HCT116 (cell line): ENCODE results near the gene CCDC38. TPM values are rescaled to one million over a fixed set of nuclear protein-coding genes. Genes with fewer than 3 reads are reported as not detected.

Source experiments
- ATAC-seq: fragments of 200-7000 bp; cut with Tn5 transposase; 2 replicates; pipeline ENCODE4 v1.9.1; 2020; ENCODE audit warnings: mild to moderate bottlenecking, moderate library complexity
- BruUV-seq: library from RNA; stranded (reverse); fragments of 400-500 nt; replicated peaks from 2 replicates; lab custom pipeline; 2021; lab: Mats Ljungman, UMichigan
- CTCF ChIA-PET: fragments of 300-600 bp; sonication (Branson Sonifier 250); formaldehyde crosslinking; loops from one replicate; lab custom pipeline; 2021; ENCODE audit warnings: antibody characterized with exemption; lab: Charles Lee
- POLR2A ChIA-PET: fragments of 300-600, 350-600 bp; sonication (Branson Sonifier 250); formaldehyde crosslinking; loops from one replicate; lab custom pipeline; 2021; ENCODE audit warnings: antibody characterized with exemption; lab: Charles Lee
- RAD21 ChIA-PET, 2 experiments: fragments of 300-600 bp; sonication (Branson Sonifier 250); formaldehyde crosslinking; loops; one replicate each; lab custom pipeline; 2023; ENCODE audit warnings: low total read pairs in 2 of 2; ENCODE audit not compliant: uncharacterized antibody in 2 of 2, unreplicated experiment in 2 of 2, low non-redundant PET in 1 of 2; lab: Charles Lee
- DNase-seq: peaks from one replicate; pipeline ENCODE4 v3.0.0-alpha.2; 2010; ENCODE audit warnings: low read depth, low spot score
- H2AFZ ChIP-seq: fragments of 200-600 bp; shearing (Covaris generic), sonication (generic); 2 replicates; pipeline ENCODE4 v1.6.1; 2017; ENCODE audit warnings: low read depth, mixed run types, mixed read lengths, antibody characterized with exemption, low read length; ENCODE audit not compliant: poor library complexity, severe bottlenecking
- H3K27ac ChIP-seq: 2 replicates; pipeline ENCODE4 v1.5.1; 2012; ENCODE audit warnings: low read depth, low read length
- H3K27me3 ChIP-seq: fragments of 200-600 bp; sonication (generic); 2 replicates; pipeline ENCODE4 v1.6.1; 2016; ENCODE audit warnings: mixed run types, low read length, mixed read lengths; ENCODE audit not compliant: insufficient read depth
- H3K36me3 ChIP-seq, 2 experiments: fragments of 200-500 bp in 1 of 2; fragments of 200-600 bp in 1 of 2; sonication (Bioruptor generic) in 1 of 2; sonication (generic) in 1 of 2; 2 replicates each; pipeline versions ENCODE4 v1.5.1 to v1.6.1; 2014 to 2016; ENCODE audit warnings: low read length in 2 of 2, inconsistent platforms in 1 of 2, mixed read lengths in 1 of 2, mixed run types in 1 of 2; ENCODE audit not compliant: insufficient read depth in 2 of 2, control insufficient read depth in 1 of 2
- H3K4me1 ChIP-seq, 2 experiments: fragments of 200-600 bp in 1 of 2; sonication (generic) in 1 of 2; 2 replicates each; pipeline versions ENCODE4 v1.5.1 to v1.6.1; 2012 to 2017; ENCODE audit warnings: low read length in 2 of 2, inconsistent platforms in 1 of 2, mild to moderate bottlenecking in 1 of 2, mixed read lengths in 1 of 2, mixed run types in 1 of 2, moderate library complexity in 1 of 2; ENCODE audit not compliant: insufficient read depth in 2 of 2, control insufficient read depth in 1 of 2
- H3K4me2 ChIP-seq: fragments of 200-600 bp; sonication (generic); 2 replicates; pipeline ENCODE4 v1.6.1; 2017; ENCODE audit warnings: mixed run types, low read length, mixed read lengths
- H3K4me3 ChIP-seq, 2 experiments: fragments of 200-600 bp in 1 of 2; sonication (generic) in 1 of 2; replicated peaks in 1 of 2; 2 replicates each; pipeline ENCODE4 v1.5.1; 2011 to 2016; ENCODE audit warnings: low read length in 2 of 2, control low read depth in 1 of 2, low read depth in 1 of 2, mild to moderate bottlenecking in 1 of 2, mixed read lengths in 1 of 2, mixed run types in 1 of 2
- H3K79me2 ChIP-seq: fragments of 200-600 bp; sonication (generic); 2 replicates; pipeline ENCODE4 v1.6.1; 2017; ENCODE audit warnings: mild to moderate bottlenecking, mixed run types, low read length, moderate library complexity, mixed read lengths; ENCODE audit not compliant: insufficient read depth
- H3K9ac ChIP-seq: fragments of 200-600 bp; sonication (generic); 2 replicates; pipeline ENCODE4 v1.6.1; 2016; ENCODE audit warnings: low read length, mixed read lengths
- H3K9me2 ChIP-seq: fragments of 200-600 bp; sonication (generic), shearing (Covaris generic); 2 replicates; pipeline ENCODE4 v1.6.1; 2017; ENCODE audit warnings: mixed run types, mild to moderate bottlenecking, moderate library complexity; ENCODE audit not compliant: insufficient read depth
- H3K9me3 ChIP-seq, 2 experiments: fragments of 200-500 bp in 1 of 2; fragments of 200-600 bp in 1 of 2; sonication (Bioruptor generic) in 1 of 2; sonication (generic) in 1 of 2; 2 replicates each; pipeline ENCODE4 v1.6.1; 2014 to 2017; ENCODE audit warnings: low read length in 2 of 2, mixed read lengths in 2 of 2, inconsistent platforms in 1 of 2, low read depth in 1 of 2, mild to moderate bottlenecking in 1 of 2, mixed run types in 1 of 2, moderate library complexity in 1 of 2; ENCODE audit not compliant: control insufficient read depth in 1 of 2, insufficient read depth in 1 of 2
- H4K20me1 ChIP-seq: fragments of 200-600 bp; sonication (generic), shearing (Covaris generic); 2 replicates; pipeline ENCODE4 v1.6.1; 2017; ENCODE audit warnings: mixed run types, mild to moderate bottlenecking, moderate library complexity; ENCODE audit not compliant: insufficient read depth
- CBX3 ChIP-seq: IDR thresholded peaks from 2 replicates; pipeline ENCODE4 v1.6.1; 2012; ENCODE audit warnings: low read depth
- CEBPB ChIP-seq: IDR thresholded peaks from 2 replicates; pipeline ENCODE4 v1.6.1; 2012; ENCODE audit warnings: low read depth
- EGR1 ChIP-seq: IDR thresholded peaks from 2 replicates; pipeline ENCODE4 v1.6.1; 2012; ENCODE audit warnings: low read depth
- ELF1 ChIP-seq: IDR thresholded peaks from 2 replicates; pipeline ENCODE4 v1.6.1; 2012; ENCODE audit warnings: low read depth, borderline replicate concordance
- EZH2phosphoT487 ChIP-seq: fragments of 200-600 bp; IDR thresholded peaks from 2 replicates; pipeline ENCODE4 v1.6.1; 2018; ENCODE audit warnings: antibody characterized with exemption, borderline replicate concordance
- JUND ChIP-seq: IDR thresholded peaks from 2 replicates; pipeline ENCODE4 v1.6.1; 2012
- MAX ChIP-seq: IDR thresholded peaks from 2 replicates; pipeline ENCODE4 v1.6.1; 2012
- POLR2A ChIP-seq: IDR thresholded peaks from 2 replicates; pipeline ENCODE4 v1.7.0; 2011; ENCODE audit warnings: borderline replicate concordance; ENCODE audit not compliant: insufficient read depth, insufficient read length; ENCODE audit errors: extremely low read depth
- REST ChIP-seq: IDR thresholded peaks from 2 replicates; pipeline ENCODE4 v1.6.1; 2012; ENCODE audit warnings: low read depth
- SIN3A ChIP-seq: IDR thresholded peaks from 2 replicates; pipeline ENCODE4 v1.6.1; 2012; ENCODE audit warnings: low read depth
- SP1 ChIP-seq: IDR thresholded peaks from 2 replicates; pipeline ENCODE4 v1.6.1; 2012; ENCODE audit warnings: low read depth
- SRF ChIP-seq: IDR thresholded peaks from 2 replicates; pipeline ENCODE4 v1.6.1; 2012; ENCODE audit warnings: low read depth
- TCF7L2 ChIP-seq: IDR thresholded peaks from 2 replicates; pipeline ENCODE4 v1.7.0; 2011; ENCODE audit warnings: borderline replicate concordance, inconsistent platforms; ENCODE audit not compliant: insufficient read depth, insufficient read length; ENCODE audit errors: extremely low read depth
- intact Hi-C: fragments of 100-400 bp; cut with micrococcal nuclease; formaldehyde crosslinking; loops from 2 replicates; pipeline ENCODE4 v1.10.0; 2022
- total RNA-seq: library from RNA; stranded (reverse); gene quantifications from one replicate; pipeline ENCODE4 v1.2.1, GENCODE V29; 2021; ENCODE audit not compliant: unreplicated experiment
- TF ChIP-seq, protein P1 (sequence below): IDR thresholded peaks from 2 replicates; pipeline ENCODE4 v1.6.1; 2011; ENCODE audit warnings: mild to moderate bottlenecking, low read length, moderate library complexity; ENCODE audit not compliant: insufficient replicate concordance; ENCODE audit errors: extremely low read depth

Gene CCDC38
- total RNA-seq, 1 experiment from 2014 or later: 0.27 TPM

DNA sequence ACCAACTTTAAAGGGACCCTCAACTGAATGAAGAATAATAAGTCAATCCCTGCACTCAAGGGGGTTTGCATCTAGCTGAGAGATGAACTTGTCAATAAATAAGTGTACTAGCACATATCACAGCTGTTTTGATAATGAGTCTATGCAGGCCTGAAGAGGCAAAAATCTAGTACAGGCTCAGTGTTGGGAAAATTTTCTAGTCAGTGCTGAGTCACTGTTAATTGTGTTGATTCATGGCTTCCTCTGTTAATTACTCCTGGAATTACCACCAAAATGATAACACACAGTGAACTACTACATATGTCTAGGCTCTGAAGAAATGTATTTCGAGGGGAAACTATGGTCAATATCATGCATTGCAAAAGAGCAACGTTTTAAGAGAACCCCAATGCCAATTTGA lies 64.8 kb downstream of the CCDC38 start (continued):
- no peak for TF ChIP-seq REST

DNA sequence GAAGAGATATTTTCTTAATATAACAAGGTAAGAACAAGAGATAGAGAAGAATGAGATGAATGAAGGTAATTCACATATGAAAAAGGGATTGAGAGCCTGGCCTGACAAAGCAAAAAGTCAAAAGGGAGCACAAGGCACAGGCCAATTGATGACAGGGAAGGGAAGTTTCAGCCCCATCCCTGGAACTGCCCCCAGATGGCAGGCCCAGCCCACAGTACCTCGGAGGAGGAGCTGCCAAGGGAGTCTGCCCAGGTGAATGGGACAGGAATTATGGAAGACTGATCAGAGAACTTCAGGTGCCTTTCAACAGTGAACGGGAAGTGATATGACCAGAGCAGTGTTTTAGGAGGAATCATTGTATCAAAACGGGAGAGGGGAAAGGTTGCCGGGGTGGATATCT lies 68.0 kb downstream of the CCDC38 start:
- 0 out of 2 replicates have a peak, but pooled peaks cover 4% of the 10 kb centered on the region for H4K20me1 ChIP-seq
- TF ChIP-seq MAX (no peak), TCF7L2 (no peak), SIN3A (no peak), SRF (no peak), CBX3 (no peak), ELF1 (no peak), JUND (no peak), CEBPB (no peak), SP1 (no peak), EZH2phosphoT487 (no peak), EGR1 (no peak), POLR2A (no peak)
- TF ChIP-seq, protein P1, sequence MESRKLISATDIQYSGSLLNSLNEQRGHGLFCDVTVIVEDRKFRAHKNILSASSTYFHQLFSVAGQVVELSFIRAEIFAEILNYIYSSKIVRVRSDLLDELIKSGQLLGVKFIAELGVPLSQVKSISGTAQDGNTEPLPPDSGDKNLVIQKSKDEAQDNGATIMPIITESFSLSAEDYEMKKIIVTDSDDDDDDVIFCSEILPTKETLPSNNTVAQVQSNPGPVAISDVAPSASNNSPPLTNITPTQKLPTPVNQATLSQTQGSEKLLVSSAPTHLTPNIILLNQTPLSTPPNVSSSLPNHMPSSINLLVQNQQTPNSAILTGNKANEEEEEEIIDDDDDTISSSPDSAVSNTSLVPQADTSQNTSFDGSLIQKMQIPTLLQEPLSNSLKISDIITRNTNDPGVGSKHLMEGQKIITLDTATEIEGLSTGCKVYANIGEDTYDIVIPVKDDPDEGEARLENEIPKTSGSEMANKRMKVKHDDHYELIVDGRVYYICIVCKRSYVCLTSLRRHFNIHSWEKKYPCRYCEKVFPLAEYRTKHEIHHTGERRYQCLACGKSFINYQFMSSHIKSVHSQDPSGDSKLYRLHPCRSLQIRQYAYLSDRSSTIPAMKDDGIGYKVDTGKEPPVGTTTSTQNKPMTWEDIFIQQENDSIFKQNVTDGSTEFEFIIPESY: no peak
- H3K79me2 ChIP-seq: no peaks in the 10 kb centered on the region
- H2AFZ ChIP-seq: no peak overlapping the region
- H3K36me3 ChIP-seq: no peaks in the 10 kb centered on the region; a peak in 1 of 4 replicates
- intact Hi-C loops: no loop called here
- BruUV-seq: no TSS peak
- ChIA-PET CTCF (no interaction called here), POLR2A (no interaction called here), RAD21 (no interaction called here)
- H3K27ac ChIP-seq: no peak overlapping the region
- DNase-seq (no peak), ATAC-seq (peak; percentile 66; the same call in 1 of the 2 replicates)
- H3K9me3 ChIP-seq: no peaks in the 10 kb centered on the region
- no peak overlapping the region for H3K4me2 ChIP-seq
- no peak overlapping the region for H3K4me3 ChIP-seq
- H3K4me1 ChIP-seq: peaks cover 0 to 4% of the 10 kb centered on the region in 2 experiments; a peak in 1 of 4 replicates
- H3K9me2 ChIP-seq: no peaks in the 10 kb centered on the region
- H3K9ac ChIP-seq: no peak overlapping the region
- no peaks in the 10 kb centered on the region for H3K27me3 ChIP-seq
